Endothelial cell of umbilical vein (primary cell): ENCODE results near the gene CCDC12. TPM values are rescaled to one million over a fixed set of nuclear protein-coding genes. Genes with fewer than 3 reads are reported as not detected.

Source experiments
- BruUV-seq: library from RNA; stranded (reverse); fragments of 400-500 nt; replicated peaks from 2 replicates; lab custom pipeline; 2021; lab: Mats Ljungman, UMichigan
- CTCF ChIA-PET: fragments of 300-600, 350-600 bp; sonication (Branson Sonifier 250); formaldehyde crosslinking; loops from one replicate; lab custom pipeline; 2021; ENCODE audit warnings: antibody characterized with exemption, inconsistent platforms; lab: Charles Lee
- POLR2A ChIA-PET: fragments of 300-600, 350-600 bp; sonication (Branson Sonifier 250); formaldehyde crosslinking; loops from one replicate; lab custom pipeline; 2021; ENCODE audit warnings: antibody characterized with exemption, inconsistent platforms; lab: Charles Lee
- DNase-seq: peaks from one replicate; pipeline ENCODE4 v3.0.0-alpha.2; 2011; ENCODE audit warnings: low read depth, low spot score
- FAIRE-seq: peaks from 2 replicates; lab custom pipeline; 2011; peaks lifted over from hg19 to GRCh38; lab: Jason Lieb, UNC
- H2AFZ ChIP-seq: 2 replicates; pipeline ENCODE4 v1.6.0; 2012; ENCODE audit warnings: low read depth, low read length, control low read depth, inconsistent platforms
- H3K27ac ChIP-seq: 2 replicates; pipeline ENCODE4 v1.5.1; 2011; ENCODE audit warnings: low read depth, mild to moderate bottlenecking, control low read depth, low read length, moderate library complexity; ENCODE audit not compliant: insufficient read depth
- H3K27me3 ChIP-seq, 2 experiments: 2 replicates each; pipeline versions ENCODE4 v1.6.0 to v1.6.1; 2011; ENCODE audit warnings: low read length in 2 of 2, mixed read lengths in 1 of 2; ENCODE audit not compliant: control insufficient read depth in 2 of 2, insufficient read depth in 2 of 2
- H3K36me3 ChIP-seq, 2 experiments: 2 replicates in 1 of 2; 3 replicates in 1 of 2; pipeline ENCODE4 v1.5.1; 2011; ENCODE audit warnings: low read length in 2 of 2, mild to moderate bottlenecking in 1 of 2, moderate library complexity in 1 of 2; ENCODE audit not compliant: control insufficient read depth in 2 of 2, insufficient read depth in 2 of 2; ENCODE audit errors: extremely low read depth in 1 of 2
- H3K4me1 ChIP-seq: 3 replicates; pipeline ENCODE4 v1.5.1; 2011; ENCODE audit warnings: mild to moderate bottlenecking, low read length; ENCODE audit not compliant: control insufficient read depth, insufficient read depth; ENCODE audit errors: extremely low read depth
- H3K4me2 ChIP-seq: 2 replicates; pipeline ENCODE4 v1.6.1; 2011; ENCODE audit warnings: low read length, control low read depth, mixed read lengths; ENCODE audit not compliant: insufficient read depth
- H3K4me3 ChIP-seq, 3 experiments: fragments of 200-600 bp in 1 of 3; sonication (generic), shearing (Covaris generic) in 1 of 3; replicated peaks in 1 of 3; 2 replicates each; pipeline ENCODE4 v1.5.1; 2011 to 2016; ENCODE audit warnings: control low read depth in 3 of 3, low read length in 3 of 3, mild to moderate bottlenecking in 2 of 3, inconsistent platforms in 1 of 3, low read depth in 1 of 3, moderate library complexity in 1 of 3; ENCODE audit not compliant: insufficient read depth in 1 of 3
- H3K79me2 ChIP-seq: 2 replicates; pipeline ENCODE4 v1.6.0; 2012; ENCODE audit warnings: low read length, inconsistent platforms; ENCODE audit not compliant: control insufficient read depth, insufficient read depth
- H3K9ac ChIP-seq: replicated peaks from 2 replicates; pipeline ENCODE3; 2011; ENCODE audit warnings: low read length, control low read depth; ENCODE audit not compliant: insufficient read depth; ENCODE audit errors: extremely low read depth
- H3K9me1 ChIP-seq: replicated peaks from 3 replicates; pipeline ENCODE4 v1.6.0; 2011; ENCODE audit warnings: mild to moderate bottlenecking, low read length; ENCODE audit not compliant: control insufficient read depth, insufficient read depth; ENCODE audit errors: extremely low read depth
- H3K9me3 ChIP-seq: replicated peaks from 2 replicates; pipeline ENCODE4 v1.5.1; 2012; ENCODE audit warnings: low read length, inconsistent platforms; ENCODE audit not compliant: control insufficient read depth, insufficient read depth
- H4K20me1 ChIP-seq: replicated peaks from 2 replicates; pipeline ENCODE3; 2011; ENCODE audit warnings: mild to moderate bottlenecking, low read length; ENCODE audit not compliant: control insufficient read depth, insufficient read depth; ENCODE audit errors: extremely low read depth
- CTCF ChIP-seq, 2 donors: IDR thresholded peaks; 1 replicate in 1 of 2; 2 replicates in 1 of 2; pipeline ENCODE4 v1.5.1; 2011; ENCODE audit warnings: low read length in 2 of 2, mild to moderate bottlenecking in 2 of 2, moderate library complexity in 2 of 2, control low read depth in 1 of 2, inconsistent platforms in 1 of 2, low read depth in 1 of 2; ENCODE audit not compliant: insufficient read depth in 1 of 2; ENCODE audit errors: extremely low read depth in 1 of 2
- EZH2 ChIP-seq: IDR thresholded peaks from 2 replicates; pipeline ENCODE4 v1.6.1; 2012; ENCODE audit warnings: borderline replicate concordance, low read depth, mild to moderate bottlenecking, moderate library complexity, low read length, inconsistent platforms; ENCODE audit not compliant: severe bottlenecking
- FOS ChIP-seq: IDR thresholded peaks from 2 replicates; pipeline ENCODE4 v1.6.1; 2011; ENCODE audit warnings: mild to moderate bottlenecking, low read length, moderate library complexity, borderline replicate concordance; ENCODE audit not compliant: insufficient read depth
- GATA2 ChIP-seq: IDR thresholded peaks from 2 replicates; pipeline ENCODE4 v1.7.0; 2011; ENCODE audit warnings: low read depth, mild to moderate bottlenecking, moderate library complexity, mixed read lengths, low read length; ENCODE audit not compliant: insufficient read length, insufficient read depth
- JUN ChIP-seq: IDR thresholded peaks from 2 replicates; pipeline ENCODE4 v1.6.1; 2011; ENCODE audit warnings: borderline replicate concordance, low read depth; ENCODE audit not compliant: insufficient read length, insufficient read depth
- MAX ChIP-seq: IDR thresholded peaks from 2 replicates; pipeline ENCODE4 v1.6.1; 2011; ENCODE audit not compliant: insufficient read depth, insufficient read length
- MYC ChIP-seq: IDR thresholded peaks from one replicate; pipeline ENCODE4 v1.6.1; 2011; ENCODE audit warnings: mild to moderate bottlenecking, low read depth, low read length
- POLR2A ChIP-seq: IDR thresholded peaks from 2 replicates; pipeline ENCODE4 v1.6.1; 2012; ENCODE audit warnings: low read depth, mild to moderate bottlenecking, control low read depth, low read length
- POLR2AphosphoS5 ChIP-seq: IDR thresholded peaks from 2 replicates; pipeline ENCODE4 v1.6.1; 2012; ENCODE audit warnings: low read depth, mild to moderate bottlenecking, control low read depth, low read length, moderate library complexity; ENCODE audit not compliant: insufficient read depth
- dilution Hi-C: fragments of 300-500 bp; cut with MboI; formaldehyde crosslinking; loops from one replicate; pipeline ENCODE4 v1.15.0; 2019; ENCODE audit warnings: low sequenced_read_pairs; ENCODE audit not compliant: extremely low pct_ligation_motif_present
- intact Hi-C: fragments of 100-400 bp; cut with micrococcal nuclease; formaldehyde crosslinking; loops from one replicate; pipeline ENCODE4 v1.10.0; 2022
- polyA plus RNA-seq, 4 experiments: library from polyadenylated mRNA; depleted of rRNA in 3 of 4; stranded (reverse) in 3 of 4; unstranded in 1 of 4; fragments of >200 nt; gene quantifications; 2 replicates each; pipeline versions ENCODE4 v1.2.1 to v1.2.3, GENCODE V29; 2011 to 2012; ENCODE audit warnings: missing spikeins in 1 of 4
- total RNA-seq: library from RNA; stranded (reverse); gene quantifications from 2 replicates; pipeline ENCODE4 v1.2.3, GENCODE V29; 2021

CCDC12 gene
- total and polyA plus RNA-seq, 2 donors (not counting 3 experiments of a cell fraction or from before 2014, with no cell fraction given), result 35.1 to 50.5 TPM

GRCh38 chr3:47008851-47009224 lies 32.3 kb upstream of the CCDC12 start:
- intact Hi-C loops (loop anchor here (2.0 kb wide), 2 partner anchors 30 to 316 kb away; partner anchors contain the start of gene NBEAL2), dilution Hi-C loops (no loop called here)
- CTCF ChIA-PET, result interaction anchor here (0.5 to 2.0 kb wide), 5 partner anchors 15 to 363 kb away, joined by 3 to 7 read pairs (median 3); no protein-coding TSS in a partner anchor
- Histone ChIP-seq H3K9ac (no peak overlapping the region), H3K4me2 (peak overlapping the region; percentile 68), H3K4me1 (peaks cover 6% of the 10 kb centered on the region), H4K20me1 (no peaks in the 10 kb centered on the region), H3K36me3 (peaks cover 0 to 19% of the 10 kb centered on the region in 2 experiments), H3K4me3 (peak overlapping the region in 1 of 3 experiments; percentile 56), H3K79me2 (no peaks in the 10 kb centered on the region), H2AFZ (peak overlapping the region; percentile 54), H3K27ac (no peak overlapping the region), H3K9me1 (no peaks in the 10 kb centered on the region), H3K9me3 (no peaks in the 10 kb centered on the region), H3K27me3 (no peaks in the 10 kb centered on the region)
- TF ChIP-seq JUN (no peak), MAX (no peak), FOS (no peak), GATA2 (no peak), POLR2AphosphoS5 (no peak), CTCF (IDR thresholded peaks at IDR 0.05; ENCODE audit: extremely low read depth in 1 of 2, insufficient read depth in 1 of 2, low read depth in 1 of 2, low read length in 2 of 2) (no peak), EZH2 (no peak), POLR2A (no peak), MYC (no peak)
- BruUV-seq, result no TSS peak
- no peak for FAIRE-seq
- POLR2A ChIA-PET, result interaction anchor here (0.6 kb wide), 1 partner anchor 9 kb away, joined by 3 read pairs; no protein-coding TSS in a partner anchor
- DNase-seq, result no peak
